ENCODE results near the gene PLPPR1.

DNA sequence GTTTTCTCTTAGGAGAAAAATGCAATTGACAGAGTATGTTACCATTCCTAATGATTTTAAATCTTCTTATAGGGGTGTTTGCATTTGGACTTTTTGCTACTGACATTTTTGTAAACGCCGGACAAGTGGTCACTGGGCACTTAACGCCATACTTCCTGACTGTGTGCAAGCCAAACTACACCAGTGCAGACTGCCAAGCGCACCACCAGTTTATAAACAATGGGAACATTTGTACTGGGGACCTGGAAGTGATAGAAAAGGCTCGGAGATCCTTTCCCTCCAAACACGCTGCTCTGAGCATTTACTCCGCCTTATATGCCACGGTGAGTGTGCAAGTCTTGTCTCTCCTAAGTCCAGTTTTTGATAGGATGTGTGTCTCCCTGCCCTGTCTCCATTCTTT lies 280.6 kb downstream of the PLPPR1 start:
- TF ChIP-seq, protein P1, sequence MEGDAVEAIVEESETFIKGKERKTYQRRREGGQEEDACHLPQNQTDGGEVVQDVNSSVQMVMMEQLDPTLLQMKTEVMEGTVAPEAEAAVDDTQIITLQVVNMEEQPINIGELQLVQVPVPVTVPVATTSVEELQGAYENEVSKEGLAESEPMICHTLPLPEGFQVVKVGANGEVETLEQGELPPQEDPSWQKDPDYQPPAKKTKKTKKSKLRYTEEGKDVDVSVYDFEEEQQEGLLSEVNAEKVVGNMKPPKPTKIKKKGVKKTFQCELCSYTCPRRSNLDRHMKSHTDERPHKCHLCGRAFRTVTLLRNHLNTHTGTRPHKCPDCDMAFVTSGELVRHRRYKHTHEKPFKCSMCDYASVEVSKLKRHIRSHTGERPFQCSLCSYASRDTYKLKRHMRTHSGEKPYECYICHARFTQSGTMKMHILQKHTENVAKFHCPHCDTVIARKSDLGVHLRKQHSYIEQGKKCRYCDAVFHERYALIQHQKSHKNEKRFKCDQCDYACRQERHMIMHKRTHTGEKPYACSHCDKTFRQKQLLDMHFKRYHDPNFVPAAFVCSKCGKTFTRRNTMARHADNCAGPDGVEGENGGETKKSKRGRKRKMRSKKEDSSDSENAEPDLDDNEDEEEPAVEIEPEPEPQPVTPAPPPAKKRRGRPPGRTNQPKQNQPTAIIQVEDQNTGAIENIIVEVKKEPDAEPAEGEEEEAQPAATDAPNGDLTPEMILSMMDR (conservative IDR thresholded peaks at IDR 0.05 in 1 of 2, IDR thresholded peaks at IDR 0.05 in 1 of 2; ENCODE audit: low read depth in 1 of 2, low read length in 2 of 2) = no peak
- TF ChIP-seq EZH2 (IDR thresholded peaks at IDR 0.05; ENCODE audit: low read length, missing control alignments) = no peak
